CD4-positive, alpha-beta T cell treated with Interleukin-15 for 1 hour (primary cell): ENCODE measurements around the gene B3GALT4.
"Not testable (repeated sequence)": the region's sequence is repeated elsewhere in the genome, so short reads cannot be mapped to it uniquely, and the experiment has no call there.

ENCODE experiments used
- DNase-seq: peaks from one replicate; pipeline ENCODE4 v3.0.0-alpha.2; 2020

The B3GALT4 gene

GRCh38 chr6:33272275-33273128 lies 4.4 kb upstream of the B3GALT4 start:
- DNase-seq: no peak

DNA sequence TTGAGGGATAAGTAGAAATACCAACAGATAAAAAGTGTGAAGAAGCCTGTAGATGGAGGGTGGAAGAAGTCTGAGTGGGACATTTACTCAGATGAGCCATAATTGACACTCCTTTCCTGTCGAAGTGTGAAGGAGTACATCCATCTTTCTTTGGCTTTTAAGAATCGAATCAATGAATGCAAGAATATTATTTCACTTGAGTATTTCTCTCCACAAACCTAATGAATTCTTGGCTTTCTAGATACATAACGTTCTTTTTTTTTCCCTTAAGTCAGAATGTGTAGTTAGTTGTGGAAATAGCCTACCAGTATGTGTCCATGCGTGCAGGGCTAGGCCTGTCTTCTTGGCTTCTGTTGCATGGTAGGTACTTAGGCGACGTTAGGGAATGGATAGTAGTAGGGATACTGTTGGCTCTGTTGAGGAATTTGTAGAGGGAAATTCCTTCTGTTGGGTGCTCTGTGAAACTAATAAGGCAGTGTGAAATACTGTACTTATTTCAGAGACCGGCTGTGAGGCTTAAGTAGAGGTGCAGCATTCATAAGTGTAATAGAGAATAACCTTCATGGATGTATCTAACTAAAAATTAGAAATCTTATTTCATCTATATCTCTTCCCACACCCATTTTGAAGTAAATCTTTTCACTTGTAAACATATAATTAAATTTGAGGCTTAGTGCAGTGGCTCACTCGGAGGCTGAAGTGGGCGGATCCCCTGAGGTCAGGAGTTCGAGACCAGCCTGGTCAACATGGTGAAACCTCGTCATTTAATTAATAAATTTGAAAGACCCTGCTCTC lies 3.6 kb upstream of the B3GALT4 start:
- no peak for DNase-seq

- no peak for DNase-seq
Observed at GRCh38 chr6:33273924-33274902, 2.7 kb upstream of the B3GALT4 start.

- DNase-seq: not testable (repeated sequence)
Observed at GRCh38 chr6:33275795-33276580, 935 bp upstream of the B3GALT4 start.

DNA sequence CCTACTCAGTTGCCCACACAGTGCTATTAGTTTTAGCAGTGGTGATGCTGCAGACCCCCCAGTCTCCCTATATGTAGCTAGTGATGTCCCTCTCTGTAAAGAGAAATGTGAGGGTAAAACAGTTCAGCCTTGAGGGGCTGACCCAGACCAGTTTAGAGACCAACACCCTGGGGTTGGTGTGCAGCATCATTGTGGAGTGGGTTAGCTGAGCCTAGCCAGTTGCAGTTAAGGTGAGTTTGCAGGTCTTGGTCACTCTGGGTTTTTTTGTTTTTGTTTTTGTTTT lies 401 bp upstream of the B3GALT4 start:
- no peak for DNase-seq

- no peak for DNase-seq
Observed at GRCh38 chr6:33277663-33278391, 904 bp downstream of the B3GALT4 start.

DNA sequence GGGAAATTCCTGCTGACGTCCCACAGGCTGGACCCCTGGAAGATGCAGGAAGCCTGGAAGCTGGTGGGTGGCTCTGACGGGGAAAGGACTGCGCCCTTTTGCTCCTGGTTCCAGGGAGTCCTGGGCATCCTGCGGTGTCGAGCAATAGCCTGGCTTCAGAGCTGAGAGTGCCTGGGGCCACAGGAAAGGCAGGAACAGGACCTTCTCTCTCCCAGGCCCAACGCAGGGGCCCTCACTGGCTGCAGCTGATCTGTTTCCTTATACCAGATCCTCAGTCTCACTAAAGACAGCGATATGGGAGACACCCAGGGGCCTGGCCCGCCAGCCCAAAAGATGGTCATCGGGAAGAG lies 1.4 kb downstream of the B3GALT4 start:
- DNase-seq: no peak

DNA sequence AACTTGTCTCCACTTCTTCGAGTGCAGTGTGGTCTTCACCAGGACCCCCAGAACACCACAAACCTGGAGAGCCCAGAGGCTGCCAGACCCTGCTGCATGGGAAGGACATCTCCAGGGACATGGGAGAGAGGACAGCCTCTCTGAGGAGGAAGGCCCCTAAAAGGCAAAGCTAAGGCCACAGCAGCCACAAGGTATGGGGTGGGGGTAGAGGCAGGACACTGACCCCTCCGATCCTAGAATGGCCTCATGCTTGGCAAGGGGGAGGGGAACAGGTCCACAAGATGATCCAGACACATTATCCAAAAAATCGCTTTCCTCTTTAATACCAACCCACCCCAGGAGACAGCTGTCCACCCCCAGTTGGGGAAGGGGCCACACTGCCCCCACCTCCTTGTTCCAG lies 1.9 kb downstream of the B3GALT4 start:
- DNase-seq: no peak

DNA sequence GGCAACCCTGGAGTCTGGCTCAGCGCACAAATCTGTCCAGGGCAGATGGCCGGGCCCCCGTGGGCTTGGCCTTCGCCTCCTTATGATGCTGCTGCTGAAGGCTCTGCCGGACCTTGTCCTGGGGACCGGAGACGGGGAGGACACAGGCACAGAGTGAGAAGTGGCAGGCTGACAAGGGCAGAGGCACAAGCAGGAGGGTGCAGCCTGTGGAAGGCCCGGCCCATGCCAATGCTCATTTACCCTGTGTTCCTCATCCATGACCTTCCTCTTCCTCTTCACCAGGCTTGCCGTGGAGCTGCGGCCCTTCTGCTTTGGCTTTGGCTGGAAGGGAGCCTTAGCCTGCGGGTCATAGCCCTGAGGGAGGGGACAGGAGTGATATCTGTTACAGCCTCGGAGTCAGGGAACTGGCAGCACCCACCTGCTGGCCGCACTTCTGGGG lies 2.4 kb downstream of the B3GALT4 start:
- DNase-seq: no peak

DNA sequence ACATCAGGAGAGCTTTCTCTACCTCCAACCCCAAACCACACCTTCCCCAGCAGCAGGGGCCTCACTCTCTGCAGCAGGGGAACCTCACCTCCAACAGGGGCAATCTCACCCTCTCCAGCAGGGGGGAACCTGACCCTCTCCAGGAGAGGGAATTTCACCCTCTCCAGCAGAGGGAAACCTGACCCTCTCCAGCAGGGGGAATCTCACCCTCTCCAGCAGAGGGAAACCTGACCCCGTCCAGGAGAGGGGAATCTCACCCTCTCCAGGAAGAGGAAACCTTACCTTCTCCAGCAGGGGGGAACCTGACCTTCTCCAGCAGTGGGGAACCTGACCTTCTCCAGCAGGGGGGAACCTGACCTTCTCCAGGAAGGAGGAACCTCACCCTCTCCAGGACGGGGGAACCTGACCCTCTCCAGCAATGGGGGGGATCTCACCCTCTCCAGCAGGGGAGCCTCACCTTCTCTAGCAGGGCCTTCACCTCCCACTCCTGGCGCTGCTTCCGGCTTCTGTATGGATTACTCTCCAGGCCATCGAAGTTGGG lies 3.1 kb downstream of the B3GALT4 start:
- DNase-seq: no peak

- no peak for DNase-seq
Observed at GRCh38 chr6:33280539-33280938, 3.6 kb downstream of the B3GALT4 start.

GRCh38 chr6:33285214-33285613 lies 8.3 kb downstream of the B3GALT4 start:
- DNase-seq: not testable (repeated sequence)

DNA sequence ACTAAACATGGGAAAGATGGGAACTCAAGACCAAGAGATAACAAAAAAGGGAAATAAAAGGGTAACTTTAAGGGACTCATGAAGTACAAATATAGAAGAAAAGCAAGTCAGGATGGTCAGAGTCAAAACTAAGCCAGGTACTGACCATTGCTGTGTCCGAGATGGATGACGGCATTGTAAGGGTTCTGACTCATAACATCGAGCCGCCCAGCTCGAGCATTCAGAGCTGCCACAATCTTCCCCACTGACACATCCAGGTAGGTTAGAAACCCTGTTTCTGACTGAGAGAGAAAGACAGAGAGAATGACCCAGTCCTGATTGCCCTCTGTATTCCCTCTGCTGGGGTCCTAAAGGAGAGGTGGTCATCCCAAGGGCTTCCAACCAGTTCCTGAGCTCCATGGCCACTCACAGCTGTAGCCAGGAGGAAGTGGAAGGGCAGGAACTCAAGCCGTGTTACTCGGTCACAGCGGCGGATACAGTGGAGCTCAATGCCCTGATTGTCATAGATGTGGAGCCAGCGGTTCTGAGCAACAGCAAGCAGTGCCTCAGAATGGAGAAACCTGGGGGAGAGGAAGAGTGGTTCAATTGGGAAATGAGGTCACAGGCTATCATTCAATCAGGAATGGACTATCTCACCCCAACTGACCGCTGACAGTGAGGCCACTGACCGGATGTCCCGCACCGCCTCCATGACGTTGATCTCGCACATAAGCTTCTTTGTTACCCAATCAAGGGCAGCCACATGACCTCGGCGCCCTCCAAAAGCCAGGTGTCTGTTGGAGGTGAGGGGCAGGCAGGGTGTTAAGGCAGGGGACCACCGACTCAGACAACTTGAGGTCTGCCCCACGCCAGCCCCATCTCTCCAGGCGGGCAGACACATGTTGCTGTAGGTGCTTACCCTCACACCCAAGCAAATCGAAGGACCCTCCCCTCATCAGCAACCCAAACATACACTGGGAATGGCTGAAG lies 10.3 kb downstream of the B3GALT4 start:
- DNase-seq: no peak

DNA sequence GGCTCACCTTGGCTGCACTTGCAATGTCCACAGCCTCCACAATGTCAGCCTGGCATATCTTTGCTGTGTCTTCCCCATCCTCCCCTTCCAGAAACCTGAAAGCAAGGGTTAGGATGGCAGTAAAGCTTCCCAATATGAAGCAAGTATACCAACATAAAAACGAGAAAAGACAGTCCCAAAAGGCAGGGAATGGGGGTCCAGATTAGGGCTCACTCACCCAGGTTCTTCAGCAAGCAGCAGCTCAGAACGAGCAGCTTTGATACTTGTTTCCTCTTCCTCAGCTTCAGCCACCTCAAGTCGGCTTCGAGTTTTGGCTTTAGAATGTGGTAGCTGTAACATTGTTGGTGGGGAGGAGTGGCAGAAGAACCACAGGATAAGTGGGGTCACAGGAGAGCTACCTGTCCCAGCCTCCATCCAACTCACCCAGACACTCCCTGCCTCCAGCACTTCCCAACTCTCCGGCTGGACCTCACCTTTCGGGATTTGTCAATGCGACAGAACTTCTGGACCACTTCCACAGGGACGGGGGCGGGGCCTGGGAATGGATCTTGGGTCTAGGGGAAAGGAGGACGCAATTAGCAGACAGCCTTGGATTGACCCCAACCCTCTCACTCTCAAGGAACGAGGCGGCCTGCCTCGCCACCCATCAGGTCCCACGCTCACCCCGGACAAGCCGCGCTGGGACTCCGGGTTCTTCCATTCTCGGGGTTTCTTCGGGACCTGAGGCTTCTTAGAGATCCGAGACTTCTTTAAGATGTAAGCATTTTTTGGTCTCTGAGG lies 11.4 kb downstream of the B3GALT4 start:
- no peak for DNase-seq

DNA sequence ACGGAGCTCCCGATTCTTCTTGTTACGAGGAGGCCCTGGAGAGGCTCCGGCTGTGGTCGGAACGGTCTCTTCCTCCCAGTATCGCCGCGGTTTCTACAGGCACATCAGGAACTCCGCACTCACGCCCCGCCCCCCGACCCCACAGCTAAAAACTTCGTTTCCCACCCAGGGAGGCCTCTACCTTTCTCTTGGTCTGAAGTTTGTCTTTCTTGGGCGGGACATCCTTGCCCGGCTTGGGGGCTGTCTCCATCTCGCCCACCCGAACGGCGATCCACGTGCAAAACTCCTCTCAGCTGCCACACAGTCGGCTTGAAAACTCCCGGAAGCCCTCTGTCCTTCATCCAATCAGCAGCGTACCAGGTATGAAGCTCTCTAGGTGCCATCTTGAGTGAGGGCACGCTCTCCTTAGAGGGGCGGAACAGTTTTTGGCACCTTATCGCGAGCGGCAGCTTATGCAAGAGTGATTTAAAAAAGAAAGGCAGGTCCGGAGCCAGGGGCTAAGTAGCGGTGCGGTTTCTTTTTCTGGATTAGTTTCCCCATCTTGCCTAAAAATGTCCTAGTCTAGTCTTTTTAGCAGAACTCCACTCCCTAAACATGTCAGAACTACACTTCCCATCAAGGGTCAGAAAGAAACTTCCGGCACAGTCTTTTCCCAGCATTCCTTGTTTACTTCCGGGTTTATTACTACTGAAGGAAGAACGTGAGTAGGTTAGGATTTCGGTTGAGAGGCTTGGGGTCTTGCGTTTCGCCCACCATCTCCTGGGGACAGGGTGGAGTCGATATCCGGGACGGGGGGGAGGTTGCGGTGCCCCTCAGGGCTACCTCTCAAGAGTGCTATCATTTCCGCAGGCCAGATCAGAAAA lies 12.2 kb downstream of the B3GALT4 start, which contains the start of the genes PFDN6 and WDR46:
Gene PFDN6 (plus strand): TSS at position 681 of the 863 bp plus-strand sequence. CDS start 256 bp downstream, outside the sequence.
Gene WDR46 (minus strand): TSS at position 319 of the 863 bp plus-strand sequence. CDS start 69 bp downstream, at position 250.
- DNase-seq: peak; percentile 83

- DNase-seq: no peak
Observed at GRCh38 chr6:33289784-33290315, 12.9 kb downstream of the B3GALT4 start.

DNA sequence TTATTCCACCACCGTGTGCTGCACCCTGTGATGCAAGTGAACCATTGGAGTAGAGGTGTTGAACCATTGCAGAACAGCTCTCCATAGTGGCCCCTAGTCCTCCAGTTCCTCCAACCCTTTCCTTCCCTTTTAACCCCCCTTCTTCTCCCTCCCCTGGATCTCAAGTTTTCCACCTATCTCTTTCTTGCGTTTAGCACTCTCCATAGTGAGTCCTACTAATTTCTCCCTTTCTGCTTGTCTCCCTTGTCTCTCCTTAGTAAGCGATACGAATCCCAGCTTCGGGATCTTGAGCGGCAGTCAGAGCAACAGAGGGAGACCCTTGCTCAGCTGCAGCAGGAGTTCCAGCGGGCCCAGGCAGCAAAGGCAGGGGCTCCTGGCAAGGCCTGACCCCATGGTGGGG lies 13.5 kb downstream of the B3GALT4 start:
- no peak for DNase-seq
